HG03354 (cell line): Measurements from ENCODE around the gene DDX42.

ENCODE experiments used
- ATAC-seq: cut with Tn5 transposase; IDR thresholded peaks from one replicate; pipeline ENCODE4 v1.9.1; 2021; ENCODE audit warnings: mild to moderate bottlenecking; ENCODE audit not compliant: unreplicated experiment, poor library complexity, severe bottlenecking

The DDX42 gene

DNA sequence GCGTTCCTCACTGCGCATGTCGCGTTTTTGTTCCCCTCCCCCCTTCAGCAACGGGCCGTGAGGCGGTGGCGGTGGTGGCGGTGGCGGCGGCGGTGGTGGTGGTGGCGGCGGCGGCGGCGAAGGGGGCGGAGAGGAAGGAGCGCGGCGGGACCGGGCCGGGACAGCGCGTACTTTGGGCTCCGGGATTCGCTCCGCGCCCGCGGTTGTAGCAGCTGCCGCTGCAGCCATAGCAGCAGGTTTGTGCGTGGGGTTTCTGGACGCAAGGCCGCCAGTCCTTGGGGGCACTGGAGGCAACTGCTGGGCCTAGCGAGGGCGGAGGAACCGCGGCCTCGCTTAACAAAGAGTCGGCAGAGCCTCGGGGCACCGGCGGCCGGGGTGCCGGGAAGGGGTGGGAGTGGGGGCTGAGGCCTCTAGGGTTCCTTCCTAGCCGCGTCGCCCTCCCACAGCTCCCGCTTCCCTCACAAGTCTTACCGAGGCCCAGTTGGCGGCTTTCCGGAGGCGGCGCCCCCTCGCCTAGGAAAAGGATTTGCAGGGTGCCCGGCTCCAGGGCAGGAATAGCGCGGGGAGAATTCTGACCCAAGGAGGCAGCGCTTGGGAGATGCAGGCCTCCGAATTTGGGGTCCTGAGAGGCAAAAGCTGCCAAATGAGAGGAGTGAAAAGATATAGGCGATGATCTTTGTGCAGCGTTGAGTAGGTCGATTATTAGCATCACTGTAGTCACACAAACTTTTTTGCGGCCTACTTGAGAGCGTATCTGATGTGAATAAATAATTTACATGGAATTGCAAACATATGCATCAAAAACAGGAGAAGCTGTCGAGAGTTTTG, at the start of gene DDX42:
DDX42 (plus strand) TSS at position 30 of the 828 bp plus-strand sequence. CDS start 12,880 bp downstream, outside the sequence.
- no peak for ATAC-seq

- ATAC-seq, result no peak
Measured at GRCh38 chr17:63735691-63736090, 38.3 kb upstream of the DDX42 start.

DNA sequence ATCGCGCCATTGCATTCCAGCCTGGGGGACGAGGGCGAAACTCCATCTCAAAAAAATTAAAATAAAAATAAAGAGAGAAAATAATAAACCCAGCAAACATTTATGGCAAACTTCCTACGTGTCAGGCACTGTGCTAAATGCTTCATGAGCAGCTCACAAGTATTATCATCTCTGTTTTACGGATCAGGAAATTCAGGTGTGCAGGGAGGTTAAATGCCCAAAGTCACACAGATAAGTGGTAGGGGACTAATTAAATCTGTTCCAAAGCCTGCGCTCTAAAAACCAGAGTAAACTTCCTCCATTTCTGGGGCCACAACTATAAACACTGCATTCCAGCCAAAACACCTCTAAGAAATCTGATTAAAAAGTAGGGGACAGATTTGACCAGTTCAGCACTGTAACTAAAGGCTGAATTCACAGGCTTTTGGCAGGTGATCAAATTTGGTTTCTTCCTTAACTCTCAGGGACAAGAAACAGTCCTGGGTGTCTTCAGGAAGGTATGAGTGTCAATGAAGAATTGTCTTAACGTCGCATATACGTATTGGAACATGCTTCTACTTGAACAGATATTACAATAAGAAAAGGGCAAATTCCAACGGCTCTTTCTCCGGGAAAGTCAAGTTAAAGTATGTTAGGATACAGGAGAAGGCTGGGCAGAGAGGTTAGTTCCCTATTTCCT, 33.4 kb upstream of the DDX42 start:
- ATAC-seq, result no peak

DNA sequence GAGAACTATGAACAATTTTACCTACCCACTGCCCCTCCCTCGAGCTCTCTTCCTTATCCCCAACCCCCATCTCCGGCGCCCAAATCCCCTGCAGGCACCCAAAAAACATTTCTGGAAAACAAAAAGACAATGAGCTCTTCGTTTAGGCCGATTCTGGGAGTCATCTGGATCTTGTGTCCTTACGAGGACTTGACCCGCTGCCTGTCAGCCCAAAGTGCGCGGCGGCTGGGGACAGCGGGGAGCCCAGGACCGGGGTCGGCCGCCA, 32.9 kb upstream of the DDX42 start:
- peak; percentile 27 for ATAC-seq

DNA sequence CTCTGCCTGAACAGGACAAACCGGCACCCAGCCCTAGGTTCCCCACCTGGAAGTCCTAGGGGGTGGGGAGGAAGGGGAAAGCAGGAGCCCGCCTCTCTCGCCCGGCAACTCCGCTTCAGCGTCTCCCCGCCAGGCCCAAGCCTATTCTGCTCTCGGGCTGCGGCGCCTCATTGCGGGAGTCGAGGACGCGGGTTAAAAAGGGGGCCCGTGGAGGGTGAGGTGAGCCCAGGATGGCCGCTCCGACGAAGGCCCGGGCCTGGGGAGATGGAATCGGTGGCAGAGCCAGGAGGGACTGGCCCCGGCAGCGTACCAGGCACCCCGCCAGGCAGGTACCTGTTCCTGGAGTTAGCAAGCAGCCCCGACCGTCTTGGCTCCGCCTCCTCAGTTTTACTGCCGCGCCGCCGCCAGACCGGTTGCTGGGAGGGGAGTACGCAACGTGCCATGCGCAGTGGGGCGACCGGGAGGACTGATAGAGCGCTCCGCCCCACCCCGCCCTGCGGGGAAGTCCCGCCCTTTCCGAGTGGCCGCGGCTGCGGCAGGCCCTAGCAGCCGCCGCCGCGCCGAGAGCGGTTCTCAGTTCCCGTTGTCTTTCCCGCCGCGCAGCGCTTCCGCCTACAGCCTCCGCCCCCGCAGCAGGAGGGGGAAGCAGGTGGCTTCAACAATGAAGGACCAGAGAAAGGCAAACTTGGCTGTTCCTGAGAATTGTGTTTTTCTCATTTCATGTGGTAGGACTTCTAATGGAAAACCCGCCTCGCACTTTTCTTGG, 32.4 kb upstream of the DDX42 start, which contains the start of gene STRADA:
STRADA (minus strand) TSS at position 392 of the 766 bp plus-strand sequence. CDS start 13,430 bp downstream, outside the sequence.
- peak; percentile 87 for ATAC-seq

DNA sequence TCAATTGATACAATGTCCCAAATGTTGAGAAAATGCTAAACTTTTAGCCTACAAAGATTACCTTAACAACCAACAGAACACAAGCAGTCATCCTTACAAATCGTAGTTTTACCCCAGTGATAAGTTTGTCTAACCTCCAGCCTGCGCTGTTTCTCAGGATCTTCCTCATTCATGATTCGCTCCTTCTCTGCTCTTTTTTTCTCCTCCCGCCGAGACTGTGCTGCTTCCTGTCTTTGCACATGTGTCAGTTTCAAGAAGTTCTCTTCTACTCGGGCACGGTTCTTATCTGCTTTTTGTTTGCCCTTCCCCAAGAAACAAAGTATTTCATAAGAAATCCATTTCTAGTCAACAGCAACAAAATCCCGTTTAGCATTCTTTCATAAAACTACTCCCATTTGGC, 22.2 kb upstream of the DDX42 start:
- ATAC-seq, result no peak

DNA sequence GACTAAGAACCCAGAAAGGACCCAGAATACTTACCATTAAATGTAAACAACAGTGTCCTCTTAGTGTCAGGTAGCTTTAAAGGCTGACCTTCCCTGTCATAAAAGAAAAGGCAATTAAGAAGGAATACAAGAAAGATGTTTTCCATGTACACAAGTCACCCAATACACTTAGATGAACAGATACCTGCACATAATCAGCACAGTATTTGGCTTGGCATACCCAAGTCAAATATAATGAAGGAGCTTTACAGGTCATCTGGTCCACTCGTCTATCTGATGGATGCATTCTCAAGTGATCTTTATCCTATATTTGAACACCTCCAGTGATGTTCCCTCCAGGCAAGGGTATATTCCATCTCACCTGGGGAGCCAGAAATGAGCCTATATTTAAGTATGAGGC, 21.3 kb upstream of the DDX42 start:
- no peak for ATAC-seq

DNA sequence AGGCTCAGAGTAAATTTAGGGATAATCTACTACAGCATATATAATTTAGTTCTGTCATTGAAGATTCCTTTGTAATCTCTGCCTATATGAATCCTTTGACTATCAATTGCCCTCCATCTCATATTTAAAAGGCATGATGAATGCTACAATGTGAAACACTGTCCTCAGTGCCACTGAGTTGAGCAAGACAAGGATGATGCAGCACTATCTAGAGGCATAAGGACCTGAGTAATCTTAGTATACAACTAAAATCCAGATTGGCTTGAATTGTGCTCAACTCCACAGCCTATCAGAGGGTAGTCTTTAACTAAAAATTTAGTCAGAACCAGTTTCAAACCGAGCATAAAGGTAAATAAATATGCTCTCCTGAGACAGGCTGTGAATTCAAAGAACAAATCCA, 20.8 kb upstream of the DDX42 start:
- no peak for ATAC-seq

DNA sequence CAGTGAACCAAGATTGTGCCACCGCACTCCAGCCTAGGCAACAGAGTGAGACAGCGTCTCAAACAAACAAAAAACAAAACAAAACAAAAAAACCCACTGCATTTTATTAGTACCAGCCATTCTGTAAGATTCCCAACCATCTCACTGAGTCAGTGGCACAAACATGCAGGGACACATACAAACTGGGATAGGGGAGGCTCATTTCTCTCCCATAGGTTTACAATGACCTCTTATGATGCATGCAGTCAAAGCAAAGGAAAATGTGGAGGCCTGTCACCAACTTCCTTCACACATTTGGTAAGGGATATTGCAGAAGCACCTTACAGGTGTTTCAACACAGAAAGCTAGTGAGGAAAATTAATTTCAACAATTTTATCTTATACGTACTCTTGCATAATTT, 19.9 kb upstream of the DDX42 start:
- ATAC-seq, result no peak

DNA sequence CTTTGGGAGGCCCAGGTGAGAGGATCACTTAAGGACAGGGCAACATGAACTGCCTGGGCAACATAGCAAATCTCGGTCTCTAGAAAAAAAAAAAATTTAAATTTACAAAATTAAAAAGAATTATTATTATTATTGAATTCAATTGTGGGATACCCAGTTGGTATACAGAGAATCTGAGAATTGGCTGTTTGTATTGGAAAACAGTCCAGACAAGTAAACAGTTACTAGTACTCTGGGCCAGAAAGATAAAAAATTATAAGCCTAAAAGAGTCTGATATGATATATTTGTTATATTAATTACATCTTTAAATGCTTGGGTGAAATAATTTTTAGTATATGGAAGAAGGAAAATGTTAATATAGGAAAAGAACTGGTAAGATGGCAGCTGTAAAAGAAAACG, 15.5 kb upstream of the DDX42 start:
- no peak for ATAC-seq

- no peak for ATAC-seq
Measured at GRCh38 chr17:63760771-63761539, 13.0 kb upstream of the DDX42 start.

DNA sequence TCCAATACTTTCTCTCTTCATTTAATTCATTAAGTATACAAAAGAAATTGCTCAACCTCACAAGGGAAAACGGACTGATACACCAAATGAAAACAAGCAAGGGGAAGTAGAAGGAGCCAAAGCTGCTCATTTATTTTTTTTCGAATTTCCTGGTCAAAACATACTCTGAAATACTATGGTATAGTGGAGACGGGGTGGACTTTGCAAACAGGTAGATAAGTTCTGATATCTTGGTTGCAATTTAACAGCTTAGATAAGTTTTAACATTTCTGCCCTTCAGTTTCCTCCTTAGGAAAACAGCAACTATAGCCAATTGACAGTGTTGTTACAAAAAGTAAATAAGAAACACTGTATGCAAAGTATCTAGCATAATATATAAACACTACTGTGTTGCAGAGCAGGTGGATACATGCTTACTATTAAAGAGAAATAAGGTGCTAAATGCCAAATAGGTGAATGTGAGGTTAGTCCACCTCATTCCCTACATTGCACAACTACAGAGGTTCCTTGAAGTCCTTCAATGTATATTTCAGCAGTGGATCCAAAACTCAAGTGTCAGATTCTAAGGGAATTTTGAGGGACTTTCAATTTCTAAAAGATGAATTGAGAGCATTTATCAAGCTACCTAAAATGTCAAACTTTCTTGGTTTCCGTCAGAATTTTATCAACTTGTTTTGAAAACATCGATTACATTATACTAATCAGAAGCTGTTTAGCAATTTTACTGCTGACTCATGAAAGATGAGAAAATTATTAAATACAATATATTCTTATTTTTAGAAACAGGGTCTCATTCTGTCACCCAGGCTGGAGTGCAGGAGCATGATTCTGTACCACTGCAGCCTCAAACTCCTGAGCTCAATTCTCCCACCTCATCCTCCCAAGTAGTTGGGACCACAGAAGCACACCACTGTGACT, 11.6 kb upstream of the DDX42 start:
- no peak for ATAC-seq

DNA sequence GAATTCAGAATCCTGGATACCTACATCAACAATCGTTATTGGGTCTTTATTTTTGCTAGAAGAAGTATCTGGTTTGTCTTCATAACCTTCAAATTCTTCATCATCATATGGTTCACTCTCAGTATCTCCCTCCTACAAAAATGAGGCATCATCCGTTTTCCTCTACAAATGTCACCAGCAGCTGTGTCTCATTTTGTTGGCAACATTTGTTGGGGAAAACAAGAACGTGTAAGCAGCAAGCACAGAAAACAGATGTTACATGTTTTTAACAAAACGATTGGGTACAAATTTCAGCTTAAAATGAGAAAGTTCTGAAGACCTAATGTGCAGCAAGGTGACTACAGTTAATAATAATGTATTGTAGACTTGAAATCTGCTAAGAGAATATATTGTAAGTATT, 9.3 kb upstream of the DDX42 start:
- no peak for ATAC-seq

- no peak for ATAC-seq
Measured at GRCh38 chr17:63766754-63767153, 7.2 kb upstream of the DDX42 start.

GRCh38 chr17:63768433-63768832, 5.5 kb upstream of the DDX42 start:
- ATAC-seq, result no peak

DNA sequence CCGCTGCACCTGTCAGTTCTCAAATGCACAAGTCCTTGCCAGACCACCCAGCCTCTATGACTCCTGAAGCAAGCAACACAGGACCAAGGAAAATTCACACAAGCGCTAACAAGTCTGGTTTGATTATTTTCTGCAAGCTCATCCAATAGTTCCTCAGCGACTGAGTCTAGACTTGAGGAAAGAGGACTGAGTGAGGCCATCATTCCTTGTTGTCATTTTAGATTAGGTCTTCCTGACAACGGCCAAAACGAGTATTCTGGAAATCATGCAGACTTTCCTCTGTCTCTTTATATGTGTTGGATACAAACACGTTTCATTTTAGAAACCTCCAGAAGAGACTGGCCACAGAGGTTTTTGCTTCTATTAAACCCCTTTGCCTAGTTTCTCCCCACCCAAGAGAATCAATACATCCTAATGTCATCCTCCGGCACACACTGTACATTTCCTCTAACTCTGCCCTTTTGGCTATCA, 1.1 kb upstream of the DDX42 start:
- no peak for ATAC-seq

- ATAC-seq, result peak; percentile 90
Measured at GRCh38 chr17:63773272-63774140, 464 bp upstream of the DDX42 start, which contains the start of gene CCDC47. Gene CCDC47, minus strand, starts transcription at chr17:63773597. Its CDS starts 7,422 bp downstream, at chr17:63766175.

DNA sequence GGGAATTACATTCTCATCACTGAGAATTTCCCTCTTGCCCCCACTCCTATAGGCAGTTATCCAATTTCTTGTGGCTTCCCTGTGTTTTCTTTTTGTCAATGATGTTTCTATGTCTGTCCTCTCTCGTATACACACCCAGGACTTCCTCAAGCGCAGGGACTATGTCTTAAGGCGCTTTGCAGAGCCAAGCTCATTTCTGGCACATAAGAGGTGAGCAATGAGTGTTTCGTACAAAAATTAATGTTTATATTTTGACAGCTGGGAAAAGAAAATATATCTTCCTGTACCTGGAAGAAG, 947 bp downstream of the DDX42 start:
- ATAC-seq, result no peak
